Inferior parietal cortex (tissue), 1 donor: Measurements from ENCODE around the gene TSPAN12.
"Not testable (repeated sequence)": the region's sequence is repeated elsewhere in the genome, so short reads cannot be mapped to it uniquely, and the experiment has no call there.

Experiments used
- DNase-seq: peaks from one replicate; pipeline ENCODE4 v3.0.0-alpha.2; 2016; ENCODE audit errors: extremely low spot score

Gene TSPAN12, protein sequence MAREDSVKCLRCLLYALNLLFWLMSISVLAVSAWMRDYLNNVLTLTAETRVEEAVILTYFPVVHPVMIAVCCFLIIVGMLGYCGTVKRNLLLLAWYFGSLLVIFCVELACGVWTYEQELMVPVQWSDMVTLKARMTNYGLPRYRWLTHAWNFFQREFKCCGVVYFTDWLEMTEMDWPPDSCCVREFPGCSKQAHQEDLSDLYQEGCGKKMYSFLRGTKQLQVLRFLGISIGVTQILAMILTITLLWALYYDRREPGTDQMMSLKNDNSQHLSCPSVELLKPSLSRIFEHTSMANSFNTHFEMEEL

GRCh38 chr7:120857588-120858573 is at the start of gene TSPAN12:
Gene TSPAN12 (minus strand): TSS chr7:120858144. CDS start chr7:120856763, 1,381 bp downstream.
- peak; percentile 56 for DNase-seq

DNA sequence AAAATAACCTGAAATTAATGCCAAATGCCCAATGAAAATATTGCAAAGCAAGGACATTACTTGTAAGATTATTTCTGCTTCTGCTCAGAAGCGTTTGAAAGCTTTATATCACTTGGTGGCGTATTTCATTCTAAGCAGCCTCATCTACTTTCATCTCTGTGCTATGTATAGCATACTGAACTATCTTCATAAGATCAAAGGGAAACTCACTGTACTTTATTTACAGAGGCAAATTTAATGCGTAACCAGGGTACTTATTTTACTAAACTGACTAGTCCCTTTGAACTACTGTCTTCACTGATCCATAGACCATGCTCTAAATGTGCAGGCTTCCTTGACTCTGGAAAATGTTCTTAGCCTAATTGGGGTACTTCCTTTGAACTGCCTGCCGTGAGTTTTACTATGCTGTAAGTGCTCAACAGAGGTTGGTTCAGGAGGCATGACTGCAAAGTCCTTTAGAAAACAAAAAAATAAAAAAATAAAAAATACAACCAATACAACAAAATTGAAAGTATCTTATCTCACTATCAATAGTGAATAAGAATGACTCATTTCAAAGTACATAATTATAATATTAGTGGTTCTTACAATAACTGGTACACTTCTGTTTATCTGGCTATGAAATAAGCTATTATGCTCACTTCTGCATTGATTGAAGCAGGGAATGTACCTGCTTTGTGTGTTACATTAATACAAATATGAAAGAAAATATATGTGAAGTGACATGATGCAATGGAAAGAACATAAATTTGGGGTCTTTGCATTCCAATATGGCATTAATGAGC is 41.0 kb upstream of the TSPAN12 start:
- no peak for DNase-seq

DNA sequence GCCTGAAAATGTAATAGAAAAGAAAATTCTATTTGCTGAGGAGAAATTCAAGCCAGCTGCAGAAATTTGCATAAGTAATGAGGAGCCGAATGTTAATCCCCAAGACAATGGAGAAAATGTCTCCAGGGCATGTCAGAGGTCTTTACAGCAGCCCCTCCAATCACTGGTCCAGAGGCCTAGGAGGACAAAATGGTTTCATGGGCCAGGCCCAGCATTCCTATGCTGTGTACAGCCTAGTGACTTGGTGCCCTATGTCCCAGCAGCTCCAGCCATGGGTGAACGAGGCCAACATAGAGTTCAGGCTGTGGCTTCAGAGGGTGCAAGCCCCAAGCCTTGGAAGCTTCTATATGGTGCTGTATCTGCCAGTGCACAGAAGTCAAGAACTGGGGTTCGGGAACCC is 37.3 kb upstream of the TSPAN12 start:
- DNase-seq: not testable (repeated sequence)

GRCh38 chr7:120885602-120886001 is 27.7 kb upstream of the TSPAN12 start:
- DNase-seq: not testable (repeated sequence)

DNA sequence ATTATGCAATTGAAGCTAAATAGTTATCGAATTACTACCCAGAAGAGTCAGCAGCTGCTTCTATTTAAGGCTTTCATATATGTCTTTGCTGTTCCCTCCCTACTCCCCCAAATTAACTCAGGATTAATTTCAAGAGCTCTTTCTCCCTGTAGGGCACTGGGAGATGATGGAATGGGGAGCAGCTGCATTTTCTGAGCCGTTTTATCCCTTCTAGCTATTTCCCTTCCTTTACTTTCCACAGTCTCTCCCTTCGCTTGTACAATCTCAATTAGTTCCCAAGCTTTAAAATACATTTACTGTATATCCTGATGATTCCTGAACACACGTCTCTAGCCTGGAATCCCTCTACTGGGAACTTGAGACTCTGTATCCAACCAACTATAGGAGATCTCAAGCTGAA is 19.8 kb upstream of the TSPAN12 start:
- no peak for DNase-seq

GRCh38 chr7:120876922-120877321 is 19.0 kb upstream of the TSPAN12 start:
- DNase-seq: no peak

GRCh38 chr7:120874722-120875121 is 16.8 kb upstream of the TSPAN12 start:
- DNase-seq: no peak

DNA sequence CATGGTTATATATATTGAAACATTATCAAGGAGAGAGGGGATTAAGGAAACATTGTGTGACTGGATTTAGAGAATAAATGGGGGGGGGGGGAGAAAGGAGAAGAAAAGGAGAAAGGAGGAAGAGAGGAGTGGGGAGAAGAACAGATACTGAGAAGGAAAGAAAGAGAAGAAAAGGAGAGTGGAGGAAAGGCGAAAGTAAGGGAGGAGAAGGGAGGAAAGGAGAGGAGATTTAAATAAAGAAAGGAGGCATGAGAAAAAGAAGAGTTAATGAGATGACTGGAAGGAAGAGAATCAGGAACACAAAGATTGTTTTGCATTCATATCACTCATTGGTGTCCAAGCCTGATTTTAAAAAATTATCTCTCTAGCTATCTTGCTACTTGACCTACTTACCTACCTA is 16.1 kb upstream of the TSPAN12 start:
- DNase-seq: no peak

DNA sequence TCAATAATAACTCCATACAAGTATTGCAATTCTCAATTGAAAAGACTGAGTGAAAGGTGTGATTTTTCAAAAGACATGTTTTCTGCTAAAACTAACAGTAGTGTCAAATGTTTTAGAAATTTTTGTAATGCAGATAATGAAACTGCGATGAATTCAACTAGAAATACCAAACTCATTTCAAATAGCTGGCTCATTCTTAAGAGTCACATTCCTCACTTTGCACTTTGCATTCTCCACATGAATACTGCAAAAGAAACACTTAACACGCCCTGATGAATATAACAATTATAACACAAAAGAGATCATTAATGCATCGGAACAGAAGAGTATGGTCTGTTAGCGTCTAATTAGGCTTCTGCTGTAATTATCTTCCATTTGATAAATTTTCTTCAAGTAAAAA is 15.5 kb upstream of the TSPAN12 start:
- no peak for DNase-seq

DNA sequence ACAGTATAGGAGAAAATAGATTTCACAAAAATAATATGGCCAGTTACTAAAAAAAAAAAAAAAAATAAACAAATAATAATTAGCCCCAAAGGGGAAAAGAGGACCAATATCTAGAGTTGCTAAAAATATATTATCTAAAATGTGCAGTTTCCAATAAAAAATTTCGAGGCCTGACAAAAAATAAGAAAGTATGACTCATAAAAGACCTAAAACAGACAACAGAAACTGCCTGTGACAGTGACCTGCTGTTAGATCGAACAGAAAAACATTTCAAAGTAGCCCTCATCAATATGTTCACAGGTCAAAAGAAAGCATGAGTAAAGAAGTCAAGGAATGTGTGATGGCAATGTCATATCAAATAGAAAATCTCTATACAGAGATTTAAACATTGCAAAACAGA is 11.8 kb upstream of the TSPAN12 start:
- no peak for DNase-seq

DNA sequence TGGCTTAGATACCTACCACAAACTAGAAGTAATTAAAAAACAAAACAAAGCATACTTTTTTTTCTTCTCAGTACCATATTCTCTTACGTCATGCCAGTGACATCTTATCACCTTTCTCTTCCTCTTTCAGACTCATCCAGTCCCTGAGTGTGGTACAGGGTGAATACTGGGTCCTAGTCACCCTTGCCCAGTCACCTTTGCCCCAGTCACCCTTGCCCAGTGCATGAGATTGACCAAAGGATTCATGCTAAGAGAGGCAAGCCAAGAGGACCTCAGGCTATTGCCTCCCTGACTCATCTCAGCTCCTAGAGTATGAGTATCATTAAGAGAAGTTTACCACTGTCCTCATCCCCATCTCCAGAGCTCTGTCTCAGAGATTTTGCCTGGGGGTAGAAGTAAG is 10.0 kb upstream of the TSPAN12 start:
- no peak for DNase-seq

DNA sequence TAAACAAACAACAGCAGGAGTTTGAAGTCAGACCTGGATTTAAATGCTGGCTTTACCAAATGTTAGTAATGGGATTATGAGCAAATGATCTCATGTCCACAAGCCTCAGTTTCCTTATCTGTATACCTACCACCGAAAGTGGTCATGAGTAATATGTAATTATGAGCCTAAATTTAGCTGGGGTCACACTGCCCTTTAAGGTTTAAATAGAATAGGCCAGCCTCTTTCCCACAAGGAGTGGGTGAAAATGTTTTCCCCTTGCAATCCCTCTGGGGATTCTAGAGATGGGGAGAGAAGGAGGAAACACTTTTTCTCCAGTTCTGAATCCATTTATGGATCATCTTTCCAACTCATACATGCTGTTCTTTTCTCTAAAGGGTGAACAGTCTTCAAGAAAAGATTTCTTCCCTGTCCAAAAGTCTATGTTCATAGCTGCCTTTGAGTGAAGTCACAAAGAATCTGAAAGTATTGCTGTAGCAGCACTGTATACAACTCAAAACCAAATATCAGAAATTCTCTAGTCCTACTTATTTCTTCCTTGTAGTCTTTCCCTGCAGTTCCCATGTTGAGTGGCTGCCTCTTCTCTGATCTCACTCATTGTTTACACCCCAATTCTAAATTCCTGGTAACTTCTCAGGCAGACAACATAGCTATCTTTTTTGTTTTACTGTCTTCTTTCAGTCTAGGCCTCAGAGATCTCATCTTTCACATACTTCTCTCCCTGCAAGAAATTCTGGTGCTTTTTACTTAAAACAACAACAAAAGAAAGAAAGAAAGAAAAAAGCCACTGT is 7.4 kb upstream of the TSPAN12 start:
- DNase-seq: no peak

GRCh38 chr7:120864141-120864900 is 6.4 kb upstream of the TSPAN12 start:
- no peak for DNase-seq

- DNase-seq: no peak
Observed at GRCh38 chr7:120862987-120863590, 5.1 kb upstream of the TSPAN12 start.

GRCh38 chr7:120860156-120860555 is 2.2 kb upstream of the TSPAN12 start:
- no peak for DNase-seq

DNA sequence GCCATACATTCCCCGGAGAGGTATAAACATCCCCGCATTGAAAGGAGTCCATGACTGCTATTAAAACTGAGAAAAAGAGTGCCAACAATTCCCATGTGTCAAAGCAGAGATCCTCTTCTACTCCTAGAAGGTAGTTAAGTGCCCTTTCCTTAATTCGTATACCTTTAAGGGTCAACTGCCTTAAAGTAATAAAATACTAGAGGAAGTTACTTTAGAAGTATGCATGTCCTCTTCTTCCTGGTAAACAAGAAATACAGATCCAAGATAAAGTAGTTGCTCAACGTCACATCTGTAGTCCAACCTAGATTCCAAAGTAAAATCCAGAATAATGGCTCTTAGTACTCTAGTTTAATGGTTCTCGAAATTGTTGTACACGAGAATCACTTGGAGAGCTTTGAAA is 1.5 kb upstream of the TSPAN12 start:
- no peak for DNase-seq

DNA sequence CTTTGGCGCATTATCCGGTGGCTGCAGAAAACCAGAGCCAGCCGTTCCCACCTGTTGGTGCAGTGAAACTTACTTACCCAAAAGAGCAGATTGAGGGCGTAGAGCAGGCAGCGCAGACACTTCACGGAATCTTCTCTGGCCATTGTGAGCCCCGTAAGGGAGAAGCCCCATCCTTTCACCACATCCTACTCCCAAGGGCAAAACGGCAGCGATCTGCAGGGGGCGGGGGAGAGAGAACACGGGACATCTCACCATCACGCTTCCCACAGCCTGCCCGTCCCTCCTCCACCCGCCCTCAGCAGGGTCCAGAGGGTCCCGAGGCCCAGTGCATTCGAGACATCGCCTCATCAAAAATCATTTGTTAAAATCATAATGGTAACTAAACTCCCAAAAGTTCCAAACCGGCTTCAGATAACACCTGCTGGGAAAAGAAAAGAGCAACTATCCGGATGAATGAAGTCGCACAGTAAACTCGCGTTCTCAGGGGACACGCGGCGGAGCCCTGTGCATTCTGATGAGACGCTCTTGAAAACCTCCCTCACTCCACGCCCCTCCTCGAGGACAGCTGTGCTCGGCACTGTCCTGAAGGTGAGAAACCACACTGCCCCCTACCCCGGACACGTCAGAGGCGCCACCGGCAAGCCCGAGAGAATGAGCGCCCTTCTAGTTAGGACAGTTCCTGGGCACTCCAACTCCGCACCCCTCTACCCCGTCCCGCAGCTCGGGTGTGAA is 1.2 kb downstream of the TSPAN12 start:
- peak; percentile 10 for DNase-seq

DNA sequence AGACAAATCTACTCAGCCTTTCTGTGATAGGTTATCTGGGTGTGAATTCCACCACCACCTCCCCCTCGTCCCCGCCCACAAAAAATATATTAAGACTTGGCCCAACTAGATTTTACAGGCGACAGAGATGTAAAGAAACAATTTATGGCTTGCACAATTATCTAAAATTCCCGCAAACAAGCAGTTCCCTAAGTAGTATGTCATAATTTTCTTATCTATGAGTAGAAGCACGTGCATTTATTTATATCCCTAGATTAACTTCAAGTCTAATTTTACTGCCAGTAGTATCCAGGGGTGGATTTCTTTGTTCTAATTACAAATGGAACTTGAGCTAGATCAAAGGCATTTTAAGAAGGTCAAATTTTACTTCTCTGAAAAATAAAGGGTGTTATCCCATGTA is 1.7 kb downstream of the TSPAN12 start:
- no peak for DNase-seq

GRCh38 chr7:120852700-120853099 is 5.2 kb downstream of the TSPAN12 start:
- no peak for DNase-seq
